H1 (cell line): Measurements from ENCODE around the gene CGN. TPM values are rescaled to one million over a fixed set of nuclear protein-coding genes. Genes with fewer than 3 reads are reported as not detected.

Experiments used
- CTCF ChIA-PET: fragments of 300-600 bp; sonication (Branson Sonifier 250); formaldehyde crosslinking; loops from one replicate; lab custom pipeline; 2021; ENCODE audit not compliant: partially characterized antibody; lab: Charles Lee
- POLR2A ChIA-PET: fragments of 300-600 bp; sonication (Branson Sonifier 250); formaldehyde crosslinking; loops from one replicate; lab custom pipeline; 2021; ENCODE audit warnings: inconsistent platforms; ENCODE audit not compliant: partially characterized antibody; lab: Charles Lee
- DNase-seq, 2 experiments: peaks; one replicate each; pipeline versions ENCODE4 v3.0.0 to v3.0.0-alpha.2; 2010 to 2022; ENCODE audit warnings: low spot score in 2 of 2, low read depth in 1 of 2, mixed read lengths in 1 of 2
- FAIRE-seq: peaks from 2 replicates; lab custom pipeline; 2011; peaks lifted over from hg19 to GRCh38; lab: Jason Lieb, UNC
- H2AFZ ChIP-seq: 2 replicates; pipeline ENCODE4 v1.8.1; 2012; ENCODE audit warnings: low read length, inconsistent platforms
- H2AK5ac ChIP-seq: 2 replicates; pipeline ENCODE4 v1.6.1; 2013; ENCODE audit warnings: low read depth, low read length
- H2BK120ac ChIP-seq: replicated peaks from 2 replicates; pipeline ENCODE3; 2013; ENCODE audit warnings: low read depth, low read length, inconsistent platforms
- H2BK12ac ChIP-seq: 2 replicates; pipeline ENCODE4 v1.6.1; 2013; ENCODE audit warnings: low read depth, low read length
- H2BK15ac ChIP-seq: 2 replicates; pipeline ENCODE4 v1.6.1; 2013; ENCODE audit warnings: low read length
- H2BK20ac ChIP-seq: 2 replicates; pipeline ENCODE4 v1.6.1; 2013; ENCODE audit warnings: low read length
- H2BK5ac ChIP-seq: 2 replicates; pipeline ENCODE4 v1.6.1; 2013; ENCODE audit warnings: low read depth, low read length
- H3K14ac ChIP-seq: 2 replicates; pipeline ENCODE4 v1.6.1; 2013; ENCODE audit warnings: inconsistent platforms; ENCODE audit not compliant: insufficient read length
- H3K18ac ChIP-seq: 2 replicates; pipeline ENCODE4 v1.6.1; 2013; ENCODE audit warnings: low read length; ENCODE audit errors: extremely low read depth
- H3K23ac ChIP-seq: 2 replicates; pipeline ENCODE4 v1.6.1; 2013; ENCODE audit warnings: inconsistent platforms; ENCODE audit not compliant: insufficient read length
- H3K23me2 ChIP-seq: 2 replicates; pipeline ENCODE4 v1.6.1; 2013; ENCODE audit warnings: low read depth, low read length
- H3K27ac ChIP-seq: 2 replicates; pipeline ENCODE4 v1.6.1; 2011; ENCODE audit warnings: low read depth, low read length, inconsistent platforms
- H3K27me3 ChIP-seq, 4 experiments: replicated peaks in 1 of 4; 1 replicate in 1 of 4; 2 replicates in 3 of 4; pipeline versions ENCODE4 v1.6.1 to v1.8.1; 2011 to 2013; ENCODE audit warnings: low read length in 3 of 4, mild to moderate bottlenecking in 3 of 4, inconsistent platforms in 2 of 4, mixed read lengths in 2 of 4, moderate library complexity in 1 of 4; ENCODE audit not compliant: control insufficient read depth in 3 of 4, insufficient read depth in 3 of 4; ENCODE audit errors: extremely low read depth in 1 of 4
- H3K36me3 ChIP-seq, 4 experiments: 2 replicates each; pipeline versions ENCODE4 v1.6.1 to v1.8.1; 2011 to 2013; ENCODE audit warnings: mild to moderate bottlenecking in 4 of 4, low read length in 3 of 4, moderate library complexity in 2 of 4, control low read depth in 1 of 4, inconsistent platforms in 1 of 4; ENCODE audit not compliant: insufficient read depth in 4 of 4, control insufficient read depth in 2 of 4
- H3K4ac ChIP-seq: replicated peaks from 2 replicates; pipeline ENCODE3; 2013; ENCODE audit warnings: low read length, low read depth, mixed read lengths, inconsistent platforms; ENCODE audit not compliant: insufficient read length
- H3K4me1 ChIP-seq, 4 experiments: replicated peaks in 1 of 4; 1 replicate in 1 of 4; 2 replicates in 3 of 4; pipeline versions ENCODE4 v1.6.1 to v1.8.1; 2011 to 2013; ENCODE audit warnings: low read length in 3 of 4, inconsistent platforms in 2 of 4, mixed read lengths in 1 of 4; ENCODE audit not compliant: insufficient read depth in 4 of 4, control insufficient read depth in 3 of 4
- H3K4me2 ChIP-seq, 2 experiments: 2 replicates each; pipeline versions ENCODE4 v1.6.1 to v1.8.1; 2011 to 2013; ENCODE audit warnings: low read depth in 2 of 2, low read length in 2 of 2, control low read depth in 1 of 2, inconsistent platforms in 1 of 2, mild to moderate bottlenecking in 1 of 2; ENCODE audit not compliant: insufficient read depth in 1 of 2
- H3K4me3 ChIP-seq, 4 experiments: fragments of 200-600, 300-600 bp in 1 of 4; sonication (generic), shearing (Covaris generic), sonication (Bioruptor Twin) in 1 of 4; 2 replicates each; pipeline versions ENCODE4 v1.5.1 to v1.8.1; 2011 to 2016; ENCODE audit warnings: low read length in 4 of 4, low read depth in 3 of 4, control low read depth in 2 of 4, inconsistent platforms in 2 of 4, mild to moderate bottlenecking in 2 of 4, mixed read lengths in 1 of 4, moderate library complexity in 1 of 4; ENCODE audit not compliant: insufficient read depth in 2 of 4; ENCODE audit errors: extremely low read depth in 1 of 4
- H3K56ac ChIP-seq: replicated peaks from 2 replicates; pipeline ENCODE3; 2013; ENCODE audit warnings: low read depth, mild to moderate bottlenecking, mixed read lengths, low read length, inconsistent platforms; ENCODE audit not compliant: insufficient read length
- H3K79me1 ChIP-seq: 2 replicates; pipeline ENCODE4 v1.6.1; 2013; ENCODE audit warnings: low read depth, low read length, control low read depth
- H3K79me2 ChIP-seq, 2 experiments: 2 replicates each; pipeline versions ENCODE4 v1.6.1 to v1.8.1; 2012 to 2013; ENCODE audit warnings: low read length in 2 of 2, mild to moderate bottlenecking in 2 of 2, inconsistent platforms in 1 of 2; ENCODE audit not compliant: insufficient read depth in 2 of 2, control insufficient read depth in 1 of 2
- H3K9ac ChIP-seq, 4 experiments: replicated peaks in 1 of 4; 1 replicate in 1 of 4; 2 replicates in 3 of 4; pipeline versions ENCODE4 v1.6.1 to v1.8.1; 2011 to 2013; ENCODE audit warnings: low read depth in 3 of 4, low read length in 3 of 4, control low read depth in 2 of 4, mild to moderate bottlenecking in 2 of 4, moderate library complexity in 2 of 4, inconsistent platforms in 1 of 4; ENCODE audit errors: extremely low read depth in 1 of 4
- H3K9me3 ChIP-seq, 2 experiments: 2 replicates each; pipeline versions ENCODE4 v1.6.1 to v1.8.1; 2012 to 2013; ENCODE audit warnings: mild to moderate bottlenecking in 2 of 2, moderate library complexity in 2 of 2, control low read depth in 1 of 2, inconsistent platforms in 1 of 2, low read depth in 1 of 2, low read length in 1 of 2, mixed read lengths in 1 of 2; ENCODE audit not compliant: insufficient read depth in 2 of 2
- H4K20me1 ChIP-seq, 2 experiments: replicated peaks in 1 of 2; 2 replicates each; pipeline versions ENCODE3 to v1.8.1; 2011 to 2013; ENCODE audit warnings: inconsistent platforms in 2 of 2, low read length in 2 of 2, mild to moderate bottlenecking in 1 of 2; ENCODE audit not compliant: insufficient read depth in 2 of 2, control insufficient read depth in 1 of 2
- H4K5ac ChIP-seq: 2 replicates; pipeline ENCODE4 v1.6.1; 2013; ENCODE audit warnings: low read length, low read depth, mixed read lengths, inconsistent platforms; ENCODE audit not compliant: insufficient read length
- H4K8ac ChIP-seq: 2 replicates; pipeline ENCODE4 v1.8.0; 2013; ENCODE audit warnings: mild to moderate bottlenecking, moderate library complexity, low read length, inconsistent platforms; ENCODE audit not compliant: insufficient read depth; ENCODE audit errors: extremely low read depth
- H4K91ac ChIP-seq: replicated peaks from 2 replicates; pipeline ENCODE3; 2013; ENCODE audit warnings: low read length, mixed read lengths, inconsistent platforms; ENCODE audit not compliant: insufficient read length
- BCL11A ChIP-seq, 2 experiments: IDR thresholded peaks; one replicate each; pipeline ENCODE4 v1.6.1; 2011; ENCODE audit warnings: low read depth in 2 of 2, low read length in 2 of 2, mild to moderate bottlenecking in 2 of 2
- CHD2 ChIP-seq: IDR thresholded peaks from 2 replicates; pipeline ENCODE4 v1.6.1; 2012; ENCODE audit warnings: low read length, improper control_type of control experiment
- KDM5A ChIP-seq: fragments of 200-600 bp; IDR thresholded peaks from 2 replicates; pipeline ENCODE4 v1.7.1; 2012; ENCODE audit warnings: mild to moderate bottlenecking, low read length, inconsistent platforms, mixed read lengths
- NANOG ChIP-seq: IDR thresholded peaks from 2 replicates; pipeline ENCODE4 v1.6.1; 2011; ENCODE audit warnings: low read length, low read depth, mild to moderate bottlenecking, inconsistent platforms; ENCODE audit not compliant: insufficient read depth, poor library complexity, severe bottlenecking
- POLR2AphosphoS5 ChIP-seq: IDR thresholded peaks from 2 replicates; pipeline ENCODE4 v1.6.1; 2011; ENCODE audit warnings: low read depth, low read length
- POU5F1 ChIP-seq: IDR thresholded peaks from 2 replicates; pipeline ENCODE4 v1.6.1; 2011; ENCODE audit warnings: low read depth, mild to moderate bottlenecking, low read length, moderate library complexity
- RAD21 ChIP-seq, 2 experiments: IDR thresholded peaks in 1 of 2; conservative IDR thresholded peaks in 1 of 2; 2 replicates each; pipeline ENCODE4 v1.6.1; 2011; ENCODE audit warnings: low read depth in 2 of 2, low read length in 2 of 2, improper control_type of control experiment in 1 of 2, inconsistent platforms in 1 of 2, mild to moderate bottlenecking in 1 of 2, moderate library complexity in 1 of 2
- SIN3A ChIP-seq, 2 experiments: IDR thresholded peaks in 1 of 2; conservative IDR thresholded peaks in 1 of 2; 2 replicates each; pipeline ENCODE4 v1.6.1; 2011 to 2012; ENCODE audit warnings: low read length in 2 of 2, improper control_type of control experiment in 1 of 2, low read depth in 1 of 2, mild to moderate bottlenecking in 1 of 2
- SP4 ChIP-seq: IDR thresholded peaks from 2 replicates; pipeline ENCODE4 v1.6.1; 2012; ENCODE audit warnings: low read length, inconsistent platforms
- USF2 ChIP-seq: IDR thresholded peaks from 2 replicates; pipeline ENCODE4 v1.6.1; 2011; ENCODE audit warnings: low read length, improper control_type of control experiment
- WGBS, 2 experiments: shearing (Covaris generic) in 1 of 2; methylation state at CpG; one replicate each; pipeline versions ENCODE4 v1.1.6 to v1.1.7; 2013 to 2015; ENCODE audit warnings: low lambda C conversion rate in 2 of 2, mixed read lengths in 2 of 2, inconsistent platforms in 1 of 2, low coverage in 1 of 2, missing lambda C conversion rate in 1 of 2; ENCODE audit not compliant: insufficient replicate concordance in 2 of 2, insufficient coverage in 1 of 2, insufficient read length in 1 of 2; ENCODE audit errors: extremely low coverage in 1 of 2, missing lambda C conversion rate in 1 of 2; 5-methylcytosine and 5-hydroxymethylcytosine counted together
- polyA plus RNA-seq, 7 experiments: library from polyadenylated mRNA; depleted of rRNA in 3 of 7; stranded (reverse) in 5 of 7; unstranded in 2 of 7; fragments of >200 nt in 5 of 7; fragments of 200-250 nt in 2 of 7; gene quantifications; 1 replicate in 5 of 7; 2 replicates in 1 of 7; 4 replicates in 1 of 7; pipeline versions ENCODE4 v1.2.1 to v1.2.3, GENCODE V29; 2011 to 2013; ENCODE audit warnings: missing spikeins in 2 of 7, mixed read lengths in 2 of 7
- total RNA-seq: library from RNA; stranded (reverse); fragmentation: NEBNext Ultra II Directional; extraction: Animal tissue kit (Norgen Biotek cat#: 25700); gene quantifications from 2 replicates; pipeline ENCODE4 v1.2.1, GENCODE V29; 2021

Gene CGN
- total and polyA plus RNA-seq, 2 of the 8 experiments (the other 6 are each of a cell fraction or from before 2014, with no cell fraction given): 15.9 to 52.7 TPM

GRCh38 chr1:151539321-151540020 lies 28.3 kb downstream of the CGN start:
- Histone ChIP-seq H2BK5ac (peak overlapping the region; percentile 82), H4K5ac (no peak overlapping the region), H3K27ac (peak overlapping the region; percentile 78), H2BK120ac (no peak overlapping the region), H3K4ac (no peak overlapping the region), H3K79me1 (no peaks in the 10 kb centered on the region; the same call in 1 of the 2 replicates), H4K8ac (peak overlapping the region; percentile 85; the same call in 1 of the 2 replicates), H3K9ac (peak overlapping the region in 3 of 4 experiments; percentile 54 to 84 (median 65); a peak in 6 of 7 replicates), H2AK5ac (0 out of 2 replicates have a peak overlapping the region, but pooled peaks have one; percentile 47), H3K36me3 (peaks cover 15 to 29% (median 25%) of the 10 kb centered on the region in 4 experiments), H3K9me3 (no peaks in the 10 kb centered on the region), H3K4me3 (peak overlapping the region; percentile 65 to 95 (median 82); a peak in 5 of 8 replicates), H3K23ac (no peak overlapping the region), H3K27me3 (no peaks in the 10 kb centered on the region), H3K23me2 (peaks cover 9% of the 10 kb centered on the region; the same call in 1 of the 2 replicates), H4K91ac (no peak overlapping the region), H2BK12ac (peak overlapping the region; percentile 77), H2AFZ (no peak overlapping the region), H3K56ac (no peak overlapping the region), H3K79me2 (peaks cover 0 to 23% of the 10 kb centered on the region in 2 experiments; a peak in 2 of 4 replicates), H2BK20ac (no peak overlapping the region), H3K14ac (no peak overlapping the region), H3K4me2 (peak overlapping the region; percentile 70 to 84), H4K20me1 (peaks cover 0 to 3% of the 10 kb centered on the region in 2 experiments), H3K4me1 (peaks cover 0 to 7% (median 6%) of the 10 kb centered on the region in 4 experiments; a peak in 6 of 7 replicates), H2BK15ac (no peak overlapping the region), H3K18ac (no peak overlapping the region; the same call in 1 of the 2 replicates)
- 65% methylated on average over 7 of the region's 7 CpGs; no CpG with 5 or more reads in 1 of the 2 experiments for WGBS, 2 experiments
- no peak for DNase-seq
- ChIA-PET POLR2A (interaction anchor here (0.7 to 18.0 kb wide), 40 partner anchors 9 to 495 kb away, joined by 3 to 283 read pairs (median 5); partner anchors contain the start of genes CELF3, CGN, MRPL9 and PSMB4), CTCF (interaction anchor here (0.9 to 2.2 kb wide), 4 partner anchors 12 to 282 kb away, joined by 3 to 8 read pairs (median 4); no protein-coding TSS in a partner anchor)
- FAIRE-seq: peak; percentile 7
- TF ChIP-seq KDM5A (no peak), BCL11A (IDR thresholded peaks at IDR 0.05; ENCODE audit: low read depth in 2 of 2, low read length in 2 of 2) (no peak), CHD2 (no peak), POU5F1 (no peak), RAD21 (IDR thresholded peaks at IDR 0.05 in 1 of 2, conservative IDR thresholded peaks at IDR 0.05 in 1 of 2; ENCODE audit: low read depth in 2 of 2, low read length in 2 of 2) (no peak), NANOG (no peak), SP4 (no peak), POLR2AphosphoS5 (no peak; the same call in 1 of the 2 replicates), SIN3A (conservative IDR thresholded peaks at IDR 0.05 in 1 of 2, IDR thresholded peaks at IDR 0.05 in 1 of 2; ENCODE audit: low read depth in 1 of 2, low read length in 2 of 2) (no peak), USF2 (no peak)
